Measurements from ENCODE around the gene NEK2. TPM values are rescaled to one million over a fixed set of nuclear protein-coding genes. Genes with fewer than 3 reads are reported as not detected.
"Not testable (repeated sequence)": the region's sequence is repeated elsewhere in the genome, so short reads cannot be mapped to it uniquely, and the experiment has no call there.

Gene NEK2
- total RNA-seq, 1 donor: 0.52 TPM

- no peak overlapping the region for H3K4me3 ChIP-seq (ENCODE audit: low read length)
Observed at GRCh38 chr1:211635597-211636205, 39.7 kb downstream of the NEK2 start.

GRCh38 chr1:211634931-211635330 lies 40.5 kb downstream of the NEK2 start:
- Histone ChIP-seq H3K27me3 (ENCODE audit: insufficient read depth, low read length) (no peaks in the 10 kb centered on the region), H3K9me3 (ENCODE audit: low read depth, low read length) (no peaks in the 10 kb centered on the region), H3K4me1 (ENCODE audit: insufficient read depth, low read length) (peaks cover 7% of the 10 kb centered on the region), H3K4me3 (ENCODE audit: low read length) (no peak overlapping the region)

More at GRCh38 chr1:211635597-211636205, 39.7 kb downstream of the NEK2 start:
- peaks cover 7% of the 10 kb centered on the region for H3K4me1 ChIP-seq (ENCODE audit: insufficient read depth, low read length)
- no peaks in the 10 kb centered on the region for H3K9me3 ChIP-seq (ENCODE audit: low read depth, low read length)
- H3K27me3 ChIP-seq (ENCODE audit: insufficient read depth, low read length): no peaks in the 10 kb centered on the region

GRCh38 chr1:211634461-211634860 lies 41.0 kb downstream of the NEK2 start:
- Histone ChIP-seq H3K9me3 (ENCODE audit: low read depth, low read length) (no peaks in the 10 kb centered on the region), H3K27me3 (ENCODE audit: insufficient read depth, low read length) (no peaks in the 10 kb centered on the region), H3K4me1 (ENCODE audit: insufficient read depth, low read length) (peaks cover 7% of the 10 kb centered on the region), H3K4me3 (ENCODE audit: low read length) (no peak overlapping the region)

GRCh38 chr1:211633524-211633846 lies 41.9 kb downstream of the NEK2 start:
- Histone ChIP-seq H3K4me3 (ENCODE audit: low read length) (no peak overlapping the region), H3K4me1 (ENCODE audit: insufficient read depth, low read length) (peaks cover 7% of the 10 kb centered on the region), H3K9me3 (ENCODE audit: low read depth, low read length) (no peaks in the 10 kb centered on the region), H3K27me3 (ENCODE audit: insufficient read depth, low read length) (no peaks in the 10 kb centered on the region)

GRCh38 chr1:211632808-211633523 lies 42.5 kb downstream of the NEK2 start:
- Histone ChIP-seq H3K4me1 (ENCODE audit: insufficient read depth, low read length) (peaks cover 7% of the 10 kb centered on the region), H3K9me3 (ENCODE audit: low read depth, low read length) (no peaks in the 10 kb centered on the region), H3K27me3 (ENCODE audit: insufficient read depth, low read length) (no peaks in the 10 kb centered on the region), H3K4me3 (ENCODE audit: low read length) (no peak overlapping the region)

- Histone ChIP-seq H3K4me1 (ENCODE audit: insufficient read depth, low read length) (peaks cover 7% of the 10 kb centered on the region), H3K9me3 (ENCODE audit: low read depth, low read length) (no peaks in the 10 kb centered on the region), H3K4me3 (ENCODE audit: low read length) (no peak overlapping the region), H3K27me3 (ENCODE audit: insufficient read depth, low read length) (no peaks in the 10 kb centered on the region)
Observed at GRCh38 chr1:211632117-211632807, 43.2 kb downstream of the NEK2 start.

GRCh38 chr1:211631168-211631567 lies 44.3 kb downstream of the NEK2 start:
- H3K4me3 ChIP-seq (ENCODE audit: low read length): no peak overlapping the region
- no peaks in the 10 kb centered on the region for H3K27me3 ChIP-seq (ENCODE audit: insufficient read depth, low read length)
- H3K4me1 ChIP-seq (ENCODE audit: insufficient read depth, low read length): peaks cover 7% of the 10 kb centered on the region
- H3K9me3 ChIP-seq (ENCODE audit: low read depth, low read length): no peaks in the 10 kb centered on the region

- H3K9me3 ChIP-seq (ENCODE audit: low read depth, low read length): no peaks in the 10 kb centered on the region
- no peaks in the 10 kb centered on the region for H3K27me3 ChIP-seq (ENCODE audit: insufficient read depth, low read length)
- peaks cover 7% of the 10 kb centered on the region for H3K4me1 ChIP-seq (ENCODE audit: insufficient read depth, low read length)
- H3K4me3 ChIP-seq (ENCODE audit: low read length): no peak overlapping the region
Observed at GRCh38 chr1:211630236-211631081, 45.0 kb downstream of the NEK2 start.

GRCh38 chr1:211628417-211628816 lies 47.0 kb downstream of the NEK2 start:
- Histone ChIP-seq H3K4me3 (ENCODE audit: low read length) (no peak overlapping the region), H3K4me1 (ENCODE audit: insufficient read depth, low read length) (peaks cover 7% of the 10 kb centered on the region), H3K27me3 (ENCODE audit: insufficient read depth, low read length) (no peaks in the 10 kb centered on the region), H3K9me3 (ENCODE audit: low read depth, low read length) (no peaks in the 10 kb centered on the region)

GRCh38 chr1:211627259-211627658 lies 48.2 kb downstream of the NEK2 start:
- no peaks in the 10 kb centered on the region for H3K4me1 ChIP-seq (ENCODE audit: insufficient read depth, low read length)
- H3K9me3 ChIP-seq (ENCODE audit: low read depth, low read length): no peaks in the 10 kb centered on the region
- H3K4me3 ChIP-seq (ENCODE audit: low read length): no peak overlapping the region
- no peaks in the 10 kb centered on the region for H3K27me3 ChIP-seq (ENCODE audit: insufficient read depth, low read length)

- H3K9me3 ChIP-seq (ENCODE audit: low read depth, low read length); H3K27me3 ChIP-seq (ENCODE audit: insufficient read depth, low read length); H3K4me3 ChIP-seq (ENCODE audit: low read length); H3K4me1 ChIP-seq (ENCODE audit: insufficient read depth, low read length): not testable (repeated sequence)
Observed at GRCh38 chr1:211625866-211626265, 49.6 kb downstream of the NEK2 start.

- H3K27me3 ChIP-seq (ENCODE audit: insufficient read depth, low read length): no peaks in the 10 kb centered on the region
- no peak overlapping the region for H3K4me3 ChIP-seq (ENCODE audit: low read length)
- no peaks in the 10 kb centered on the region for H3K9me3 ChIP-seq (ENCODE audit: low read depth, low read length)
- H3K4me1 ChIP-seq (ENCODE audit: insufficient read depth, low read length): no peaks in the 10 kb centered on the region
Observed at GRCh38 chr1:211625040-211625439, 50.4 kb downstream of the NEK2 start.

GRCh38 chr1:211623515-211623914 lies 51.9 kb downstream of the NEK2 start:
- Histone ChIP-seq H3K27me3 (ENCODE audit: insufficient read depth, low read length) (no peaks in the 10 kb centered on the region), H3K4me3 (ENCODE audit: low read length) (no peak overlapping the region), H3K4me1 (ENCODE audit: insufficient read depth, low read length) (no peaks in the 10 kb centered on the region), H3K9me3 (ENCODE audit: low read depth, low read length) (no peaks in the 10 kb centered on the region)

GRCh38 chr1:211621447-211622198 lies 53.8 kb downstream of the NEK2 start:
- H3K27me3 ChIP-seq (ENCODE audit: insufficient read depth, low read length): no peaks in the 10 kb centered on the region
- H3K4me1 ChIP-seq (ENCODE audit: insufficient read depth, low read length): no peaks in the 10 kb centered on the region
- H3K9me3 ChIP-seq (ENCODE audit: low read depth, low read length): no peaks in the 10 kb centered on the region
- no peak overlapping the region for H3K4me3 ChIP-seq (ENCODE audit: low read length)

All from mononuclear cell (primary cell).